ENCODE data around the gene HIF3A.
"Not testable (repeated sequence)": the region's sequence is repeated elsewhere in the genome, so short reads cannot be mapped to it uniquely, and the experiment has no call there.

HIF3A gene

GRCh38 chr19:46361915-46362314 lies 65.1 kb downstream of the HIF3A start:
- DNase-seq, result no peak

- no peak for DNase-seq
Measured at GRCh38 chr19:46364359-46364758, 67.5 kb downstream of the HIF3A start.

DNA sequence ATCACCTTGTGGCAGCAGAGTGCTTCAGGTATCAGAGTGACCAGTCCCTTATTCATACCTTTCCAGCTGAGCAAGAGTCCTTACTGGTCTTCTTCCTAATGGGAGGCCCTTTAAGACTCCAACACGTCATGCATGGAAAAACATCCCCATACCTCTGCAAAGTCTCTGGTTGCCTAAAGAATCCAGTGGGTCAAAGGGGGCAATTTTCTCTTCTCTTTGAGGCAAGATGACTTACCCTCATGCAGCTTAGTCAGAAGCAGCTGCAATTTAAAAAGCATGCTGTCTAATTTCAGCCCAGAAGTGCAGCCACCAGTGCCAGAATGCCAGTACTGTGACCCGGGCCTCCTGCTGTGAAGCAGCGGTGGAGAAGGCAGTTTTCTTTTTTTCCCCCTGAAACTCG lies 68.7 kb downstream of the HIF3A start:
- peak; percentile 33 for DNase-seq

DNA sequence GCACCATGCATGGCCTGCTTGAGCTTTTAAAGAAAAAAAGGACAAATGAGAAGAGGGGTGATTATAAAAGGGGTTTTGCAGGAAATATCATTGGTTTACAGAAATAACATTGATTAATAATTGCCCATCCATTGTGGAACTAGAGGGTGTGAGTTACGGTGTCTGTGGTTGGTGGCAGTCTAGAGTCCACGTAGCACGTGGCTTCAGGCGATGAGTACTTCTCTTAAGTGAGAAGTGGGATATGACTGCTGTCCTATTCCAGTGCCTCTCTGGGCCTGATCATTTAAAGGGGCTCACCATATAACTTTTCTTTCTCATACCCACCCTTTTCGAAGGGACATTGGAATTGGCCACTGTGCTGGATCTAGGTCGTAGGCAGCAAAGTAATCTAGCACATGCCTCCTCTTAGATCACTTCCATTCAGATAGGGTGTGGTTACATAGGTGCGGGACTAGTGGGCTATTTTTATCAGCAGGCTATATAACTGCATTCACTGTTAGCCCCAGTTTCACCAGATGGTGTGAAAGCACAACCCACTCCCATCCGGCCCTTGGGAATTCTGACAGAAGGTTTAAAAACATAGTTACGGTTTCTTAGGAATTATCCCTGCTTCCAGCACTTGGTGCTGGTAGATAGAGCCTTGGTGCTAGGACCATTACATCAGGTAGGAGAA lies 69.9 kb downstream of the HIF3A start:
- peak; percentile 29 for DNase-seq

- DNase-seq, result no peak
Measured at GRCh38 chr19:46367426-46367825, 70.6 kb downstream of the HIF3A start.

GRCh38 chr19:46368116-46368515 lies 71.3 kb downstream of the HIF3A start:
- DNase-seq, result peak; percentile 39

- peak; percentile 71 for DNase-seq
Measured at GRCh38 chr19:46369817-46370216, 73.0 kb downstream of the HIF3A start.

- DNase-seq, result peak; percentile 77
Measured at GRCh38 chr19:46371371-46371901, 74.6 kb downstream of the HIF3A start.

GRCh38 chr19:46372901-46373490 lies 76.2 kb downstream of the HIF3A start:
- peak; percentile 74 for DNase-seq

- DNase-seq, result peak; percentile 94
Measured at GRCh38 chr19:46373491-46374359, 76.9 kb downstream of the HIF3A start.

- DNase-seq, result no peak
Measured at GRCh38 chr19:46374536-46375475, 78.0 kb downstream of the HIF3A start.

- not testable (repeated sequence) for DNase-seq
Measured at GRCh38 chr19:46375476-46376067, 78.7 kb downstream of the HIF3A start.

DNA sequence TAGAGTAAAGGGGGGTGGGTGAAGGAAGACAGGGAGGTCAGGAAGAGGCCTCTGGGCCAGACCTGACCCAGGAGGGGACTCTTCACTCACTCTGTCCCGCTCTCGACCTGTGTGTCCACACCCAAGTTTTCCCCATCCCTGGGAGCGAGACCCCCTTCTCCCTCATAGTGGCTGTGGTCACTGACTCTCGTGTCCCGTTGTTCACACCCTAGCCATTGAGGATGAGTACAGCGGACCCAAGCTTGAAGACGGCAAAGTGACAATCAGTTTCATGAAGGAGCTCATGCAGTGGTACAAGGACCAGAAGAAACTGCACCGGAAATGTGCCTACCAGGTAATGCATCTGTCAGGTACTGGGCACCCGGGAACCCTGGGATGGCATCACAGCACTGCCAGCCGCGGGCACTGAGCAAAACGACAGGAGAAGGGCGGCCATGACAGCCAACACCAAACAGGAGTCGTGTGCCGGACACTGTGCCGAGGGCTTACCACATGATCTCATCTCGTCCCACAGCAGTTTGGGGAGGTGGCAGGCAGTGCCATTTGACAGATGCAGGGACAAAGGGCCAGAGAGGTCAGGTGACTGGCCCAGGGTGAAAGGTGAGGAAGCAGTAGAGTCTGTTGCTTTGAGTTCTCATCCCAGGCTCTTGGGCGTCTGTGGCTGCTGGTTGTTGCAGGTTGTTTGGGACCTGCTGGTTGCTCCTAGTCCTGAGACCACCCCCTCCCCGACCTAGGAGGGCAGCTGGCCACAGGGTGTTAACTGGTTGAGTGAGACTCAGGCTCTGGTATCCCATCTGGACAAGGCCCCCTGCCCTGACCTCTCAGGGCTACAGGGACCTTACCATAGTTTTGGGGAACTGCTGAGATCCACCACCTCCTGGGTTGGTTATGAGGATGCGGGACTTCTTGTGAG lies 79.7 kb downstream of the HIF3A start:
- no peak for DNase-seq

GRCh38 chr19:46378268-46378667 lies 81.4 kb downstream of the HIF3A start:
- no peak for DNase-seq

DNA sequence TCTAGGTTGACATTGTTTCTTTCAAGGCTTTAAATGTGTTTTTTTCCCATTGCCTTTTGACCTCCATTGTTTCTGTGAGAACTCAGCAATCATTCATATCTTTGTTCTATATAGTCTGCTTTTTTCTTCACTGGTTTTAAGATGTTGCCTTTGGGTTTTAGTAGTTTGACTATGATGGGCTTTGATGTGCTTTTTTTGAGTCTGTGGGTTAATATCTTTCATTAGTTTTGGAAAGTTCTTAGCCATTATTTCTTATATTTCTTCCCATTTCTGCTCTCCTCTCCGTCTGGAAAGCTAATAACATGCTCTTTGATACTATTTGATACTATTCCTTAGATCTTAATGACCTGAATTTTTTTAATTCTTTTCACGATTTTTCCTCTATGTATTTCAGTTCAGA lies 83.8 kb downstream of the HIF3A start:
- no peak for DNase-seq

DNA sequence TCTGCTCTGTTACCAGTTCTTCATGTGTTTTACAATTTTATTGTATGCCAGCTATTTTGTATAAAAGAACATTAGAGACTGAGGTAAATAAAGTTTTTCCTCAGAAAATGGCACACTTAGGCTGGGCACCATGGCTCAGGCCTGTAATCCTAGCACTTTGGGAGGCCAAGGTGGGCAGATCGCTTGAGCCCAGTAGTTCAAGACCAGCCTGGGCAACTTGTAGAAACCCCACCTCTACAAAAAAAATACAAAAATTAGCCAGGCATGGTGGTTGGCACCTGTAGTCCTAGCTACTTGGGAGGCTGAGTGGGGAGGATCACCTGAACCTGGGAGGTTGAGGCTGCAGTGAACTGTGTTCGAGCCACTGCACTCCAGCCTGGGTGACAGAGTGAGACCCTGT lies 84.5 kb downstream of the HIF3A start:
- no peak for DNase-seq

GRCh38 chr19:46381756-46382345 lies 85.0 kb downstream of the HIF3A start:
- no peak for DNase-seq

DNA sequence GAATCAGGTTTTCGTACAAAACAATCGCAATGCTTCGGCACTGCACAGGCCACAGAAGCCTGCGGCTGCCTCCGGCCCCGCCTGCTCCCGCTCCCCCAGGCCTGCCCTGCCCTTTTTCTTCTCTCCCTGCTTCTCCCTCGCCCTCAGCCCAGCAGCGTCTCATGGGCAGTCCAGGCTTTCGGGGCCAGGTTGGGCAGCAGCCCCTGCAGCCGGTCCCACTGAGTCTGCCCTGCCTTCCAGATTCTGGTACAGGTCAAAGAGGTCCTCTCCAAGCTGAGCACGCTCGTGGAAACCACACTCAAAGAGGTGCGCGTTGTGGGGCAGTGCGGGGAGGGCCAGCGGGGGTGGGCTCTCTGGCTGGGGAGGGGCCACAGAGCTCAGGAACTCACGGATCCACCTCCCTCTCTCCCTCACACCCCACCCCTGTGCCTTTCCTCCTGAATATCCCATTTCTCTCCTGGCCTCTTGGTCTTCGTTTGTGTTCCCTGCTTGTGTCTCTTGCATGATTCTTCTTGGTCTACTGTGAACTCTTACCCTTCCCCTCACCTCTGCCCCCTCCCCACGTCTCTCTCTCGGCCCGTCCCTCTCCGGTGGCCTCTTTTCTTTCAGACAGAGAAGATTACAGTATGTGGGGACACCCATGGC lies 86.5 kb downstream of the HIF3A start:
- DNase-seq, result no peak

DNA sequence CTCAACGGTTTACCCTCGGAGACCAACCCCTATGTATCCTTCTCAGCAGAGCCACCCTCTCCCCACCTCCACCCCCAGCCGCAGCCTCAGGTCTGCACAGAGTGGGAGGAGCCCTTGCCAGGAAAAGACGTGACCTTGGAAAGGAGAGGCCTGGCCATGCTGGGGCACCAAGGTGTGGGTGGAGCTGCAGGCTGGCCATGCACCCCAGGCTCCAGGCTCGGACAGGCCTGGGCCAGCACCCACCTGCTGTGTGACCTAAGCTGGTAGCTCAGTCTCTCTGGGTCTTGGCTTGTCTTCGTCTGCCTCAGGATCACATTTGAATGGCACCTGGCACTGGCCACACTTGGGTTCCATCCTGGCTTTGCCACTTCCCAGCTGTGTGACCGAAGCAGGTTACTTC lies 87.0 kb downstream of the HIF3A start:
- no peak for DNase-seq

GRCh38 chr19:46384396-46384795 lies 87.6 kb downstream of the HIF3A start:
- DNase-seq, result no peak
